Anterior cingulate cortex (tissue), 58 donors: ENCODE measurements around the gene KLHL2.
"Not testable (repeated sequence)": the region's sequence is repeated elsewhere in the genome, so short reads cannot be mapped to it uniquely, and the experiment has no call there.

ENCODE experiments used
- DNase-seq, 58 donors: peaks; one replicate each; lab custom pipeline; 2025; lab: John Stamatoyannopoulos, UW

Gene KLHL2

DNA sequence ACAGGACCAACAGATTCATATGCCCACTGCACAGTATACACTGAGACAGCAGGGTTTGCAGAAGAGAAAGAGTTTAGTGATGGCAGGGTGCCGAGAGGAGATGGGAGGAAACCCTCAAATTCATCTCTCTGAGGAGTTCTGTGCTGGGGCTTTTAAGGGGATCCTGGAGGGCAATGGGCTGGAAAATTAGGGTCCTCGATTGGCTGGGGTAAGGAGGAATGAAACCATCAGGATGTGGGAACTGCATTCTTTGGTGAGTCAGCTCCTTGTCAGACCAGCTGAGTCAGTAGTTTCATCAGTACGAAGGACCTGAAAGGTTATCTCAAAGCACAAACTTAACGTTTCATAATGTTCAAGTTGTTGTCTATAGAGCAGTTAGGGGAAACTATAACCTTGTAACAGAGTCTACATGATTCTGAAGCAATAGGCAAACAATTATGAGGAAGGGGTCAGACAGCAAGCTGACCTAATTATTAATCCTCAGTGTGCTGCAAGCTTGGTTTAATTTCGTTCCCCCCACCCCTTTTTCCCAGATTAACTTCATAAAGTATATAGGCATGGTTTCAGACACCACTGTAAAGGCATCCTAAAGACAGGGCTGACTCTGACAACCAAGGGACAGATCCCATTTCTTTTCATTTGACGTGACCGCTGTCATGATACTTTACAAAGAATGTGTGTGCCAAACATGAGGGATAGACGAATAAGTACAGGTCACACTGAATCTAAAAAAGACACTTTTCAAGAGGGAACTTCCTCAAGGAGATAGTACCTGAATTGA lies 118.6 kb downstream of the KLHL2 start:
- no peak for DNase-seq

DNA sequence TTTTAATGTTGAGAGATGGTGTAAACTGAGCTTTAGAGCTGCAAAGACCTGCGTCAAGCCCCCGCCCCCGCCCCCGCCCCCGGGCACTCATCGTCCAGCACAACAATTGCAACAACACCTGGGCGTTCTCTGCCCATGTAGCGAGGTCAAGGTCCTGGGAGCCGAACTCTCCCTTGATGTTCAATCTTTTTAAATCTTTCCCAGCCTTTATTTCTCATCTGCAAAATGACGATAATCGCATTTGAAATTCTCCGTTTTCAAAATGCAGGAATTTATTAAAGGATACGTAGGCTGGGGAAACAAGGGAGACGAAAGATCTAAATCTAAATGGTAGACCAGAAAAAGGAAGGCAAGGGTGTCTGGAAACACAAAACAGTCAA lies 119.5 kb downstream of the KLHL2 start:
- peak in 11 of 58 donors; percentile 14 to 43 (median 31) for DNase-seq

DNA sequence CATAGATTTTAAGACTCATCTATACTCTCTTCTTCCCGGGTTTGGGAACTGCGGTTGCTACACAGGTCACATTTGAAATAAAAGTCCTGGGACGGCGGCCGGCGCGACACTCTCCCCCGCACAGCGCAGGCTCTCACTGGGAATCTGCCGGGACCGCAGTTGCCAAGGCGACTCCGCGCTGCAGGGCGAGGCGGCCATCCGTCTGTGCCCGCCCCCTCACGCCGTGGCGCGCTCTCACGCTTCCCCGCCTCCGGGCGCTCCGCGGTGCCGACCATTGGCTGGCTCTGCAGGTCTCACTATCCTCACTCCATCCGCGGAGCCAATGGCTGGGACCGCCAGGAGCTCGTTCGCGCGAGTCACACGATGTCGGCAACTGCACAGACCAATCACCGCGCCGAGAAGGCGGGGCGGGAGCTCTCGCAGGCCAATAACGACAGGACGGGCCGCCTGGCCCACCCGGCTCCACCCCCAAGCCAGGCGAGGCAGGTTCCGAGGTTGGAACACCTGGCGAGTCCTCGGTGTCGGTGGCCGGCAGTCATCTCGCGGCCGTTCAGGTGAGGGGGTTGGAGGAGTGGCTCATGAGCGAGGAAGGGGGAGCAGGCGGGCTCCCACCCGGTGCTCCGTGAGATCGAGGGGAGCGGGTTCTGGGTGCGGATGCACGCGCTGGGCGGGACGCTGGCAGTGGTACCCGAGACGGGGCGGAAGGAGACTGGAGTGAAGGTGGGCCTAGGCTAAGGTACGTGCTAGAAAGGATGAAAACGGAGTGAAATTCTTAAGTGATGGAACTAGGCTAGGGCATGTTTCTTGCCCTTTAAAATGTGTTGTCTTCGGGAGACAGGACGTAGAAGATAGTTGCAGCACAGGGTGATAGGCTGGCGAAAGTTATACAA lies 120.1 kb downstream of the KLHL2 start, which contains the start of gene MSMO1:
Gene MSMO1, plus strand, starts transcription at position 459 of the 890 bp plus-strand sequence. CDS start 5,702 bp downstream, outside the sequence.
- DNase-seq = peak; percentile 94 to 100 (median 99)

DNA sequence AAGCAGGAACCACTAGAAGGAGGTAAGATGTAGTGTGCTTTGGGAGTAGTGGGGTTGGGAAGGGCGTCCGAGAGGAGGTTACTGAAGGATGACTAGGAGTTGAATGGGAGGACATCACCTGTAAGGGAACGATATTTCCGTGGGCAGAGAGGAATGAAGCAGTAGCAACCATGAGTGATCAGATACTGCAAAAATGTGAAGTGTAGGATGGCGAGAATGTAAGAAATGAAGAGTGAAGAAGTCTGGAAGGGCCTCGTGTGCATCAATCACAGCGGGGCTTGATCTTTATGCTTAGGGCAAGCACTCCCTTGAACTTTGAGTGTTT lies 120.7 kb downstream of the KLHL2 start:
- no peak for DNase-seq

DNA sequence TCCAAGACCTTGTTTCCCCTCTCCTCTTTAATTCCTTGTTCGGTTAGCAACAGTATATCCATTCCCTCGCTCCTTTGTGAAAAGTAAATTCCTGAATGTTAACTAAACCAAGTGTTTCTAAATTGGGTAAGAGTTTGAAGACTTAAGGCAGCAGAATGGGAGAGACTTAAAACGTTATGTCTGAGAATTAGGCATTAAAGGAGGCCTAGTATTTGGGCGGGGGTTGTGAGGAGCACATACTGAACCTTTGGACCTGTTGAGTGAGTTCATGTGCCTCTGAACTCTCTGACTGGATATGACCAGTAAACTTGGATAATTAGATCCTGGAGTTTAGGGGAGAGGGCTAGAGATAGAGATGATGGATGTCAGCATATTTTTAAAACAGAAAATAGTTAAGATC lies 121.3 kb downstream of the KLHL2 start:
- DNase-seq = no peak

DNA sequence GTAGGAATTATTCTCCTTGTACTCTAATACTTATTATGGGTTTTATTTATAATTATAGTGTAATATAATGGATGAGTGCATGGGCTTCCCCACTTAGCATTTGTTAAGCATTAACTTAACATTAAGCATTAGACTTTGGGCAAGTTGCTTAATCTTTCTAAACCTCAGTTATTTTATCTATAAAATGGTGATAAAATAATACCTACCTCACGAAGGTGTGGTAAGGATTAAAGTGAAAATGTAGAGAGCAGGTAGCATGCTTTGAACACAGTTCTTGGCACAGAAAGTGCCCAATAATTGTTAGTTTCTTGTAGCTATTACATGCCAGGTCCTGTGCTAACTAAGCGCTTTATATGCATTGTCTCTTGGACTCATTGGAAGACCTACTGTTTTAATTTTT lies 122.7 kb downstream of the KLHL2 start:
- no peak for DNase-seq

DNA sequence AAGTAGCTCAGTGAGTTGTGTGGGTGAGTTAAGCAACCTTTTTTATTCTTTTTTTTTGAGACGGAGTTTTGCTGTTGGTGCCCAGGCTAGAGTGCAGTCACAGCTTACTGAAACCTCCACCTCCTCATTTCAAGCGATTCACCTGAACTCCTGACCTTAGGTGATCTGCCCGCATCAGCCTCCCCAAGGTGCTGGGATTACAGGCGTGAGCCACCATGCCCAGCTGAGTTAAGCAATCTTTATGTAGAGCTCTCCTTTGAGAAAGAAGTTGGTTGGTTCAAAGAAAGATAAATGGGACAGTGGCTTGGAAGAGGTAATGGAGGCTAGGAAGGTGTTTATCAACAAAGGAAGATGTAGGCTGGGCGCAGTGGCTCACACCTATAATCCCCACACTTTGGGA lies 123.3 kb downstream of the KLHL2 start:
- no peak for DNase-seq

DNA sequence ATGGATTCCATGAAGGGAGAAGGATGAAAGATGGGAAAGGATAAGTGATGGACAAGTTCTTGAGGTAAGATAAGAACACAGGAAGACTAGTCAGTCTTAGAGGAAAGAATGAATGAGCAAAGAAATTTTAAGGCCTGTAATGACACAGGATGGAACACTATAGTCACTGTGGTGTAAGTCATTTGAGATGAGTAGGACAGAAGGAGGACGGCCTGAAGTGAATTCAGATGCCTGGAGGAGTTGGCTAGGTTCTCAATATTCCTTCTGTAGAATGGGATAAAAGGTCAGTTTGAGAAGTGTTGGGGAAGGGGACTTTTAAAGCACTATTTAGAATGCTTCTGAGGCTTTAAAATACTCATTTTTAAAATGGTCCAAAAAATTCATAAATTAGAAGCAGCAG lies 124.0 kb downstream of the KLHL2 start:
- no peak for DNase-seq

DNA sequence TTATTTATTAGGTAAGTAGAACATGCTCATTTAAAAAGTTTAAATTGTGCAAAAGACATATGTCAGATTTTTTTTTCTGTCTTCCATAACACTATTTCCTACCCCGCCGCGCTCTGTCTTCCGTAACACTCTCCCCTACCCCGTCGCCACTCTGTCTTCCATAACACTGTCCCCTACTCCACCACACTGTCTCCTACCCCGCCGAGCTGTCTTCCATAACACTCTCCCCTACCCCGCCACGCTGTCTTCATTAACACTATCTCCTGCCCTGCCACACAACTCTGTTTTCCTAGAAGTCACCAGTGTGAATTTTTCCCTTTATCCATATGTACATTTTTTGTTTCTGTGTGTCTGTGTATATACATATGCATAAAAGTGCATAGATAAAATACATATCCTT lies 124.5 kb downstream of the KLHL2 start:
- no peak for DNase-seq

DNA sequence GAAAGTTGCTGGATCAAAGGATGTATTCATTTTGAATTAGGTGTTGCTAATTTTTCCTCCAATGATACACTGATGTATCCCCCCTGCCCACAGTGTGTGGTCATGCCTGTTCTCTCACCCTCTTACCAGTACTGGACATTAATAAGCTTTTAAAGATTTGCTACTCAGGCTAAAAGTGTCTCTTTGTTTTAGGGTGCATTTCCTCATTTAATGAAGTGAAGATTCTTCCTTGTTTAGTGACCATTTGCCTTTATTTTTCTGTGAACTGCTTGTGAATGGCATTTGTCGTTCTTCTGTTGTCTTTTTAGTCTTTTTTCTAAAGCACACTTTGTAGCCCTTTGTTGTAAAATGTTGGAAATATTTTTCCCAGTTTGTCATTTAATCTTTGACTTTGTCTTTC lies 125.1 kb downstream of the KLHL2 start:
- DNase-seq = no peak

DNA sequence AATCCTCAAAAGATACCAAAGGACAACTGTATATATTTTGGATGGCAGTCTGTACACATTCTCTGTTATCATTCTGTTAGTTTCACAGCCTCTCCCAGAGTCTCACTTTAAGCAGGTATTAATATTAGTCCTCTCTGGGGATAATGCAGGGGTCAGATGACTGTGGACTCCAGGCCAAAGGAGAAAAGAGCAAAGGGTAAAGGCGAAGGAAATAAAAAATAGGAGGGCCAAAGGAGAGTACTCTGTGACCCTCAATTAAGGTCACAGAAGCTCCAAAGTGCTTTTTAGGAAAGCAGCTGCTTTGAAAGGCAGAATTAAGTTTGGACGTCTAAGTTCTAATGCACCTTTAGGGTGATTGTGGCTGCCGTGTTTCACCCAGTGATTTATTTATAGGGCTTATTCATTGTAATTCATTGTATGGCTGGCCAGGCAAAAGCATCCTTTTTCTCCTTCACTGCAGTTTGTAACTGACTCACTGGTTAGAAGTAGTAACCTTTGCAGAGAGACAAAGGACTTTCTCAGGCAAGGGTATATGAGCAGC lies 127.9 kb downstream of the KLHL2 start:
- no peak for DNase-seq

DNA sequence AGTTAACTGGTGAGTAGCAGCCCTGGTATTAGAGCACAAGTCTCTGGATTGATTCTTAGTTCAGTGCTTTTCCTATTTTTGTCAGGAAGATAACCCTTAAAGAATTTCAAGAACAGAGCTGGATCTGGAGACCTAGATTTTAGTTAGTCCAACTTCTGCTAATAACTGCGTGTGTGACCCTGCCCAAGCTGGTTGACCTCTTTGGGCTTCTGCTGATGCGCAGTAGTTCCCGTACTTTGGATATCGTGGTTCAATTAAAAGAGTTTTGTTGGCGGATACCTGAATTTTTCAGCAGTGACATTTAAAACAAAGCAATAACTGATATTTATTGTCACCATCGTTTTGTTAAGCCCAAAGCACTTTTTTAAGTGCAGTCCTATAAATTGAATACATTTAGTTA lies 129.4 kb downstream of the KLHL2 start:
- DNase-seq = no peak

DNA sequence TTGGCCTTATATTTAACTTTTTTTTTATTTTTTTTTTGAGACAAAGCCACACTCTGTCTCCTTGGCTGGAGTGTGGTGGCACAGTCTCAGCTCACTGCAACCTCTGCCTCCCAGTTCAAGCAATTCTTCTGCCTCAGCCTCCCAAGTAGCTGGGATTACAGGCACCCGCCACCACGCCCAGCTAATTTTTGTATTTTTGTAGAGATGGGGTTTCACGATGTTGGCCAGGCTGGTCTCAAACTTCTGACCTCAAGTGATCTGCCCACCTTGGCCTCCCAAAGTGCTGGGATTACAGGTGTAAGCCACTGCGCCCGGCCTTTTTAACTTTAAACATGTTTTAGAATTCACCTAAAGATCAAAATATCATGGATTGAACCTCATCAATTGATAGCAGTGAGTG lies 135.0 kb downstream of the KLHL2 start:
- not testable (repeated sequence) for DNase-seq

DNA sequence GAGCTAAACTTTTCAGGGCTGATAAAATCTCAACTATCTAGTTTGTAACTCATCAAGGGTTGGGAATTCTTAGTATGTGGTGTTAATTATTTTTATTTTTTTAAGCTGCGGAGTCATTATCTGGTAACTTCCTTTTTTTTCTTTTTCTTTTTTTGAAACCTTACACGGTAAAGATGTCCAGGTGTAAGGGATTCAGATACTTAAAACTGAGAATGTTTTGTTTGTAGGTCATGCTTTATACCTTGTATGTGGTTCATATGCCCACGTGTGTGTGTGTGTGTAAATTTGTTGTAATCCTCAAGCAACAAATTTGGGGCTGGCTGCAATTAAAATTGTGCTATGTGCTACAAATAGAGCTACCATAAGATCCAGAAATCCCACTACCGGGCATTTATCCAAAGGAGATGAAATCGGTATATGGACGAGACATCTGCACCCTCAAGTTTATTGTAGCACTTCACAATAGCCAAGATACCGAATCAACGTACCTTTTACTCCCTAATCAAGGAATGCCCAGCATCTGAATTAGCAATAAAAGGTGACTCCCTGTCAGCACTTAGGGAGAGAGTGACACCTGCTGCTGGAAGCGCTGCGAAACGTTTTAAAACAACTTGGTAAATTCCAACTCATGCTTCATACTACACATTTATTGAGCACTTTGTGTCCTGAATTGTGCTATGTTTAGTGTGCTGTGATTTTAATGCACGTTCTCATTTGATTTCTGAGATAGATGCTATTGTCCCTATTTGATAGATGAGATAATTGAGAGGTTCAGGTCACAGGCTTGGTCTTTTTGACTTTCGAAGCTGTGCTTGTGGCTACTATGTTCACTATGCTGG lies 136.2 kb downstream of the KLHL2 start:
- peak in 1 of 58 donors; percentile 6 for DNase-seq

DNA sequence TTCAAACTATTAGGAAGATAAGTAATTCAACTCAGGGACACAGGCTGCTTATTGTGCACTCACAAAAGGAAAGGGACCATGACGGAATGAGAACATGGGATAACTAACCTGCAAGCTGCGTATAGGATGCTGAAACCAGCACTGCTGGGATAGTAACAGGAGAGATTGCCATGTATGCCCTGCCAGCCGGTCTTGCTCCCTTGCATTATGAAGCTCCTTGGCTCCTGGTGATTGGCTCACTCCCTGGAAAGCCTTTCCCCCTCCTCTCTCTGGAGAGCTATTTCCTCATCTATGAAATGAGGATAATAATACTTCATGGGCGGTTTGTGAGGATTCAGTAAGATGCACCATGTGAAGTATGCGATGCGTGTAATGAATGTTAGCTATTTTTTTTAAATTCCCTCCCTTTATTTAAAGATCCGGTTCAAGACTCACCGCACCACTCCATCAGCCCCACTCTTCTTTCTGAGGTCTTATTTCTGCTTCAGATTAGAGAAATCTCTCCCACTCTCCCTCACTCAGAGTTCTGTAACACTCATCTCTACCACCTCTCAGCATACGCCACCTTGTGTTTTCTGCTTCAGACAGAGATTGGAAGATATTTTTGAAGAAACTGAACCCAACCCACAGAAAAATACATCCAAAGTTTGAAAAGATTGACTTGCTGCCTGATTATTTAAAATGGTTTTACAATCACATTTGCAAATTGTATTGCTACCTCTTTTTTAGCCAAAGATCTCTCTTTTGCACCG lies 138.5 kb downstream of the KLHL2 start:
- DNase-seq = no peak

DNA sequence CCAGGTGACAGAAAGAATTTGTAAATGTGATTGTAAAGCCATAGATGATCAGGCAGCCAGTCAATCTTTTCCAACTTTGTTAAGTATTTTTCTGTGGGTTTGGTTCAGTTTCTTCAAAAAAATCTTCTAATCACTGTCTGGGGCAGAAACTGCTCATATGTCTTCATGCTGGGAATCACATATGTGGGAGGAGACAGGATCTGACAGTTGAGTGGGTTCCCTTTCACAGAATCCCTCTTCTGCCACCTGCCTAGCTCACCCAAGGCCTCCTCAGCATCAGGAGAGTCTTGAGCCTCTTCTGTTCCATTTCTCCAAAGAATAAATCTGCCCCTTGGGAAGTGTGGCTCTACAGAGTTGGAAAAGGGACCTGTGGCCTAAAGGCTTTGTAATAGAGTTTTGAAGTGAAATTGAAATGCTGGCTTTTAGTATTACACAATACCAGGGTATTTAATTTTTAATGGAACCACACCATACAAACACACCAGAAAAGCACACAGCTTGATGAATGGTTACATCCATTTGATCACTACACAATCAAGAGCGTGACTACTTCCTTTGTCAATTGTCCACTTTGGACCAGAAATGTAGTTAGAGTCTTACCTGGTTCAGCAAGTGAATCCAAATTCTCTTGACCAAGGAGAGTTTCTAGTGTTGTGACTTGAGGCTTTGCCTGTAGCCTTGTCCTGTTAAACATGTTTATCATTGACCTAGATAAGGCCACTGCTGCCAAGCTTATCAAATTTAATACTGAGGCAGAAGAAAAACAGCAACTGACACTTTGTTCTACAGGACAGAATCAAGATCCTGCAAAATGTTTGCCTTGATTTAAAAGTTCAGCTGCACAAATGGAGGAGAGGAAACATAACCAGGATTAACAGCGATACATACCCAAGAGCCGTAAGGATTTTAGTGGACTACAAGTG lies 140.5 kb downstream of the KLHL2 start:
- peak in 1 of 58 donors; percentile 3 for DNase-seq

DNA sequence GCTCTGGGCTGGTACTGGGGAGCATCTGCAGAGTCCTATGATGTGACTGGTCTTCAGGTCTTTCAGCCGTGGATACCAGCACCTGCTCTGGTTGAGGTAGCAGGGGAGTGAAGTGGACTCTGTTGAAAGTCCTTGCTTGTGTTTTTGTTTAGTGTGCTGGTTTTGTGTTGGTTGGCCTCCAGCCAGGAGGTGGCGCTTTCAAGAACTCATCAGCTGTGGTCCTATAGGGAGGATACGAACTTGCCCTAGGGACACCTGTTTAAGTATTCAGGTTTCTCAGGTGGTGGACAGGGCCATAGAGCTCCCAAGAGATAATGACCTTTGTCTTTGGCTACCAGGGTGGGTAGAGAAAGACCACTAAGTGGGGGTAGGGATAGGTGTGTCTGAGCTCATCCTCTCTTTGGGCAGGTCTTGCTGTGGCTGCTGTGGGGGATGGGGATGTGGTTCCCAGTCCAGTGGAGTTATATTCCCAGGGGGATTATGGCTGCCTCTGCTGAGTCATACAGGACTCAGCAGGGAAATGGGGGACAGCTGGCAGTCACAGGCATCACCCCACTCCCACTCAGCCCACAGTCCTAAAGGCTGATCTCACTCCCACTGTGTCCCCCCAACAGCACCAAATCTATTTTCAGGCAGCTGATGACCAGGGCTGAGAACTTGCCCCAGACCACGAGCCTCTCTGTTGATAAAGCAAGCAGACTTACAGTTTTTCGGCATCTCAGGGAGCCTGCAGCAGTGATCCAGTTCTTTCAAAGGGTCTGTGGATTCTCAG lies 144.2 kb downstream of the KLHL2 start:
- DNase-seq = no peak

DNA sequence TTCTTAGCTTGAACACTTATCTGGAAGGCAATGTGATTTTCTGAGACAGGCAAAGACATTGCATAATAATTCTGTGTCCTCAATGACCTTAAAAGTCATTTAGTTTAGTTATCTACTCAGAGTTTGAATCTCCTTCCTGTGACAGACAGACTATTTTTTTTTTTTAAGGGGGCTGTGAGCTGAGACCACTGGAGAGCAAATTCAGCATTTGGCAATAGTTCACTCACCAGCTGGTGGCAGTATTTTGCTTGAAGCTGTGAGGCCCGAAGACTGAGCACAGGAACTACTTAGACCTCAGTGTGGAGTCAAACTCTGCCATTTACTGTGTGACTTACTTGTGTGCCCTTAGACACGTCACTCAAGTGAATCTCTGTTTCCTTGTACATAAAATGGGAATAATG lies 148.5 kb downstream of the KLHL2 start:
- DNase-seq = peak in 17 of 58 donors; percentile 1 to 40 (median 17)
